ENCODE measurements around the gene USP11. TPM values are rescaled to one million over a fixed set of nuclear protein-coding genes. Genes with fewer than 3 reads are reported as not detected.

Gene USP11
- total and polyA plus RNA-seq, 2 donors (not counting 1 experiment from before 2014, with no cell fraction given), result 63.4 to 136 TPM

DNA sequence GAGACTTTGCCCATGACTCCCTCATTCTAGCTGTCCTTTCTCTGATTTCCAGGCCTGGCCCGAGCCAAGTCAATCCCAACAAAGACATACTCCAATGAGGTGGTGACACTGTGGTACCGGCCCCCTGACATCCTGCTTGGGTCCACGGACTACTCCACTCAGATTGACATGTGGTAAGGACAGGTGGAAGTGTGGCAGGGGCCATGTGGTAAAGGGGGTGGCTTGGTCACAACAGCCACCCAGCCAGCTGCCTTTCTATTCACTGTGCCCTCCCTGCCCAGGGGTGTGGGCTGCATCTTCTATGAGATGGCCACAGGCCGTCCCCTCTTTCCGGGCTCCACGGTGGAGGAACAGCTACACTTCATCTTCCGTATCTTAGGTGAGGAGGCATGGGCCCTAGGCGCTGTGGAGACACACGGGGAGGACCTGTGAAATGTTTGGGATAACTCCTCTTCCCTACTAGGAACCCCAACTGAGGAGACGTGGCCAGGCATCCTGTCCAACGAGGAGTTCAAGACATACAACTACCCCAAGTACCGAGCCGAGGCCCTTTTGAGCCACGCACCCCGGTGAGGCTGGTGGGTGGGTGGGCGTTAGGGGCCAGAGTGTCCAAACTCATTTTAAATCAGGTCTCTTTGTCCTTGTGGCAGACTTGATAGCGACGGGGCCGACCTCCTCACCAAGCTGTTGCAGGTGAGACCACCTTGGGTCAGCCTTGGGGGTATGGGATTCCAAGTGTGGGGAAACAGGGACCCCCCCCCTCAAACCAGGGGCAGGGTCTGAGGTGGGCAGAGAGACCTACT, 6.1 kb upstream of the USP11 start:
- ATAC-seq (ENCODE audit: low read depth), result no peak
- CTCF ChIA-PET, result no interaction called here
- intact Hi-C loops (cut with micrococcal nuclease), result no loop called here
- POLR2A ChIA-PET, result no interaction called here
- Histone ChIP-seq H3K4me1 (ENCODE audit: control insufficient read depth in 2 of 2, insufficient read depth in 2 of 2, low read length in 2 of 2) (no peaks in the 10 kb centered on the region), H3K4me3 (ENCODE audit: control extremely low read depth in 1 of 5, extremely low read depth in 1 of 5, insufficient read depth in 1 of 5, low read depth in 2 of 5, low read length in 4 of 5) (no peak overlapping the region), H3K36me3 (replicated peaks in 1 of 2; ENCODE audit: control extremely low read depth in 1 of 2, control insufficient read depth in 1 of 2, extremely low read depth in 1 of 2, insufficient read depth in 2 of 2, low read length in 1 of 2) (peaks cover 0 to 42% of the 10 kb centered on the region in 2 experiments), H3K9me3 (ENCODE audit: control extremely low read depth in 1 of 3, control insufficient read depth in 2 of 3, insufficient read depth in 1 of 3, low read length in 2 of 3) (no peaks in the 10 kb centered on the region), H3K27me3 (replicated peaks in 1 of 4; ENCODE audit: control extremely low read depth in 1 of 4, control insufficient read depth in 3 of 4, insufficient read depth in 4 of 4, low read length in 3 of 4) (no peaks in the 10 kb centered on the region), H3K27ac (ENCODE audit: low read length in 2 of 2) (no peak overlapping the region), H3K9ac (ENCODE audit: low read length) (no peak overlapping the region), H3K79me2 (ENCODE audit: control insufficient read depth, insufficient read depth, low read length) (no peaks in the 10 kb centered on the region), H4K20me1 (ENCODE audit: control insufficient read depth, insufficient read depth, low read length, poor library complexity, severe bottlenecking) (peaks cover 15% of the 10 kb centered on the region), H3K4me2 (replicated peaks; ENCODE audit: low read depth, low read length, poor library complexity, severe bottlenecking) (no peak overlapping the region), H2AFZ (ENCODE audit: insufficient read depth, low read depth, low read length, poor library complexity, severe bottlenecking) (no peak overlapping the region)
- TF ChIP-seq, protein P1, sequence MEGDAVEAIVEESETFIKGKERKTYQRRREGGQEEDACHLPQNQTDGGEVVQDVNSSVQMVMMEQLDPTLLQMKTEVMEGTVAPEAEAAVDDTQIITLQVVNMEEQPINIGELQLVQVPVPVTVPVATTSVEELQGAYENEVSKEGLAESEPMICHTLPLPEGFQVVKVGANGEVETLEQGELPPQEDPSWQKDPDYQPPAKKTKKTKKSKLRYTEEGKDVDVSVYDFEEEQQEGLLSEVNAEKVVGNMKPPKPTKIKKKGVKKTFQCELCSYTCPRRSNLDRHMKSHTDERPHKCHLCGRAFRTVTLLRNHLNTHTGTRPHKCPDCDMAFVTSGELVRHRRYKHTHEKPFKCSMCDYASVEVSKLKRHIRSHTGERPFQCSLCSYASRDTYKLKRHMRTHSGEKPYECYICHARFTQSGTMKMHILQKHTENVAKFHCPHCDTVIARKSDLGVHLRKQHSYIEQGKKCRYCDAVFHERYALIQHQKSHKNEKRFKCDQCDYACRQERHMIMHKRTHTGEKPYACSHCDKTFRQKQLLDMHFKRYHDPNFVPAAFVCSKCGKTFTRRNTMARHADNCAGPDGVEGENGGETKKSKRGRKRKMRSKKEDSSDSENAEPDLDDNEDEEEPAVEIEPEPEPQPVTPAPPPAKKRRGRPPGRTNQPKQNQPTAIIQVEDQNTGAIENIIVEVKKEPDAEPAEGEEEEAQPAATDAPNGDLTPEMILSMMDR (IDR thresholded peaks at IDR 0.05), result no peak
- no peak for TF ChIP-seq EZH2 (IDR thresholded peaks at IDR 0.05; ENCODE audit: borderline replicate concordance, insufficient read depth, low read depth, low read length, poor library complexity, severe bottlenecking)
- H3K27me3 Mint-ChIP-seq, result no peaks in the 10 kb centered on the region
- no CpG with 5 or more reads among the region's 19 CpGs for WGBS (ENCODE audit: insufficient coverage)
- no peak for DNase-seq
- H3K4me1 Mint-ChIP-seq, result peaks cover 5% of the 10 kb centered on the region
- no peak overlapping the region for H3K27ac Mint-ChIP-seq
- H3K9me3 Mint-ChIP-seq (ENCODE audit: insufficient read depth), result no peaks in the 10 kb centered on the region
- H3K4me3 Mint-ChIP-seq, result no peak overlapping the region

DNA sequence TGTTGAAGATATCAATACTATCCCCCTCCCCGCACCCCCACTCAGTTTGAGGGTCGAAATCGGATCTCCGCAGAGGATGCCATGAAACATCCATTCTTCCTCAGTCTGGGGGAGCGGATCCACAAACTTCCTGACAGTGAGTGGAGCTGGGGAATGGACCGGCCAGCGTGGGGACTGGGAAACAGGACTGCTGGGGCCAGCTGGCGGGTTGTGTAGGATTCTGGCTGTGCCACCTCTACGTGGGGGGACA, 5.5 kb upstream of the USP11 start:
- H3K4me1 ChIP-seq (ENCODE audit: control insufficient read depth in 2 of 2, insufficient read depth in 2 of 2, low read length in 2 of 2), result peaks cover 0 to 2% of the 10 kb centered on the region in 2 donors
- TF ChIP-seq, protein P1 (IDR thresholded peaks at IDR 0.05), result no peak
- no peak for TF ChIP-seq EZH2 (IDR thresholded peaks at IDR 0.05; ENCODE audit: borderline replicate concordance, insufficient read depth, low read depth, low read length, poor library complexity, severe bottlenecking)
- DNase-seq, result no peak
- H3K27ac ChIP-seq (ENCODE audit: low read length in 2 of 2), result no peak overlapping the region
- no peak overlapping the region for H3K4me2 ChIP-seq (replicated peaks; ENCODE audit: low read depth, low read length, poor library complexity, severe bottlenecking)
- H4K20me1 ChIP-seq (ENCODE audit: control insufficient read depth, insufficient read depth, low read length, poor library complexity, severe bottlenecking), result peaks cover 15% of the 10 kb centered on the region
- Mint-ChIP-seq H3K4me1 (peaks cover 2% of the 10 kb centered on the region), H3K4me3 (no peak overlapping the region), H3K9me3 (ENCODE audit: insufficient read depth) (no peaks in the 10 kb centered on the region), H3K27ac (no peak overlapping the region), H3K27me3 (no peaks in the 10 kb centered on the region)
- no peaks in the 10 kb centered on the region for H3K27me3 ChIP-seq (replicated peaks in 1 of 4; ENCODE audit: control extremely low read depth in 1 of 4, control insufficient read depth in 3 of 4, insufficient read depth in 4 of 4, low read length in 3 of 4)
- ATAC-seq (ENCODE audit: low read depth), result no peak
- no peak overlapping the region for H2AFZ ChIP-seq (ENCODE audit: insufficient read depth, low read depth, low read length, poor library complexity, severe bottlenecking)
- H3K79me2 ChIP-seq (ENCODE audit: control insufficient read depth, insufficient read depth, low read length), result no peaks in the 10 kb centered on the region
- H3K4me3 ChIP-seq (ENCODE audit: control extremely low read depth in 1 of 5, extremely low read depth in 1 of 5, insufficient read depth in 1 of 5, low read depth in 2 of 5, low read length in 4 of 5), result no peak overlapping the region
- no CpG with 5 or more reads among the region's 9 CpGs for WGBS (ENCODE audit: insufficient coverage)
- POLR2A ChIA-PET, result no interaction called here
- intact Hi-C loops (cut with micrococcal nuclease), result no loop called here
- H3K36me3 ChIP-seq (replicated peaks in 1 of 2; ENCODE audit: control extremely low read depth in 1 of 2, control insufficient read depth in 1 of 2, extremely low read depth in 1 of 2, insufficient read depth in 2 of 2, low read length in 1 of 2), result peaks cover 0 to 42% of the 10 kb centered on the region in 2 experiments
- no peaks in the 10 kb centered on the region for H3K9me3 ChIP-seq (ENCODE audit: control extremely low read depth in 1 of 3, control insufficient read depth in 2 of 3, insufficient read depth in 1 of 3, low read length in 2 of 3)
- CTCF ChIA-PET, result no interaction called here
- no peak overlapping the region for H3K9ac ChIP-seq (ENCODE audit: low read length)

All from B cell (primary cell).